ENCODE measurements around the gene GALNTL6. TPM values are rescaled to one million over a fixed set of nuclear protein-coding genes. Genes with fewer than 3 reads are reported as not detected.

GALNTL6 gene
- total RNA-seq, 1 experiment from 2014 or later = not detected

DNA sequence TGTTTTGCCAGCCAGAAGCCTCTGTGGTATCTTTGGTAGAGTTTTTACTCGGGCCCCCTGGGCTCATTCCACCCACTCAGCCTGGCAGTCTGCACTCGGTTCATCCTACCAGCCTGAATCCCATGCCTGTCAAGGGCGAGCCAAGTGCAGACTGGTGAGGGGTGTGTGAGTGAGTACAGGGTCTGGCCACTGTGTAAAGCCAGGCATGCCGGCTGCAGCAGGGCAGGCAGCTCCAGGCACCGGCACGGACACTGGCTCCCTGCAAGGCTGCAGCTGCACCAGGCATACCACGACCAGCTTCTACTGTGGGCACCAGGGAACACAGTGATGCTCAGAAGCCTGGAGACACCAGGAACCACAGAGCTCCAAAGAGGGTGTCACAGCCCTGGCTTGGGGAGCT is 1161.4 kb downstream of the GALNTL6 start:
- no peaks in the 10 kb centered on the region for H3K79me2 ChIP-seq (ENCODE audit: insufficient read depth, low read length)
- H3K36me3 ChIP-seq (ENCODE audit: control insufficient read depth in 1 of 2, insufficient read depth in 2 of 2, low read length in 2 of 2) = no peaks in the 10 kb centered on the region
- H3K9me2 ChIP-seq (ENCODE audit: insufficient read depth) = no peaks in the 10 kb centered on the region
- intact Hi-C loops (cut with micrococcal nuclease) = no loop called here
- H3K9me3 ChIP-seq (ENCODE audit: control insufficient read depth in 1 of 2, insufficient read depth in 1 of 2, low read depth in 1 of 2, low read length in 2 of 2) = no peaks in the 10 kb centered on the region; a peak in 1 of 4 replicates
- ChIA-PET RAD21 (ENCODE audit: low non-redundant PET in 1 of 2, low total read pairs in 2 of 2, uncharacterized antibody in 2 of 2, unreplicated experiment in 2 of 2) (no interaction called here), CTCF (no interaction called here), POLR2A (no interaction called here)
- H3K4me2 ChIP-seq (ENCODE audit: low read length) = no peak overlapping the region
- no peak for DNase-seq (ENCODE audit: low read depth, low spot score)
- H4K20me1 ChIP-seq (ENCODE audit: insufficient read depth) = no peaks in the 10 kb centered on the region
- TF ChIP-seq ZFX (IDR thresholded peaks at IDR 0.05) (no peak), SP1 (IDR thresholded peaks at IDR 0.05; ENCODE audit: low read depth) (no peak), EZH2 (IDR thresholded peaks at IDR 0.05) (no peak), YY1 (IDR thresholded peaks at IDR 0.05; ENCODE audit: extremely low read depth, insufficient replicate concordance, low read depth, low read length) (no peak), FOSL1 (IDR thresholded peaks at IDR 0.05; ENCODE audit: low read depth) (no peak), ELF1 (IDR thresholded peaks at IDR 0.05; ENCODE audit: borderline replicate concordance, low read depth) (no peak), POLR2AphosphoS5 (IDR thresholded peaks at IDR 0.05; ENCODE audit: low read depth, low read length) (no peak), EGR1 (IDR thresholded peaks at IDR 0.05; ENCODE audit: low read depth) (no peak), RAD21 (IDR thresholded peaks at IDR 0.05; ENCODE audit: low read depth) (no peak), ZNF274 (IDR thresholded peaks at IDR 0.05; ENCODE audit: low read depth, low read length) (no peak), POLR2A (IDR thresholded peaks at IDR 0.05; ENCODE audit: borderline replicate concordance, extremely low read depth, insufficient read depth, insufficient read length) (no peak), CBX3 (IDR thresholded peaks at IDR 0.05; ENCODE audit: low read depth) (no peak), JUND (IDR thresholded peaks at IDR 0.05) (no peak), TCF7L2 (IDR thresholded peaks at IDR 0.05; ENCODE audit: borderline replicate concordance, extremely low read depth, insufficient read depth, insufficient read length) (no peak), SIN3A (IDR thresholded peaks at IDR 0.05; ENCODE audit: low read depth) (no peak)
- TF ChIP-seq, protein P1, sequence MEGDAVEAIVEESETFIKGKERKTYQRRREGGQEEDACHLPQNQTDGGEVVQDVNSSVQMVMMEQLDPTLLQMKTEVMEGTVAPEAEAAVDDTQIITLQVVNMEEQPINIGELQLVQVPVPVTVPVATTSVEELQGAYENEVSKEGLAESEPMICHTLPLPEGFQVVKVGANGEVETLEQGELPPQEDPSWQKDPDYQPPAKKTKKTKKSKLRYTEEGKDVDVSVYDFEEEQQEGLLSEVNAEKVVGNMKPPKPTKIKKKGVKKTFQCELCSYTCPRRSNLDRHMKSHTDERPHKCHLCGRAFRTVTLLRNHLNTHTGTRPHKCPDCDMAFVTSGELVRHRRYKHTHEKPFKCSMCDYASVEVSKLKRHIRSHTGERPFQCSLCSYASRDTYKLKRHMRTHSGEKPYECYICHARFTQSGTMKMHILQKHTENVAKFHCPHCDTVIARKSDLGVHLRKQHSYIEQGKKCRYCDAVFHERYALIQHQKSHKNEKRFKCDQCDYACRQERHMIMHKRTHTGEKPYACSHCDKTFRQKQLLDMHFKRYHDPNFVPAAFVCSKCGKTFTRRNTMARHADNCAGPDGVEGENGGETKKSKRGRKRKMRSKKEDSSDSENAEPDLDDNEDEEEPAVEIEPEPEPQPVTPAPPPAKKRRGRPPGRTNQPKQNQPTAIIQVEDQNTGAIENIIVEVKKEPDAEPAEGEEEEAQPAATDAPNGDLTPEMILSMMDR (IDR thresholded peaks at IDR 0.05 in 2 of 3, conservative IDR thresholded peaks at IDR 0.05 in 1 of 3; ENCODE audit: borderline replicate concordance in 1 of 3, insufficient read depth in 1 of 3, low read depth in 2 of 3, low read length in 2 of 3) = no peak
- TF ChIP-seq, protein P2, sequence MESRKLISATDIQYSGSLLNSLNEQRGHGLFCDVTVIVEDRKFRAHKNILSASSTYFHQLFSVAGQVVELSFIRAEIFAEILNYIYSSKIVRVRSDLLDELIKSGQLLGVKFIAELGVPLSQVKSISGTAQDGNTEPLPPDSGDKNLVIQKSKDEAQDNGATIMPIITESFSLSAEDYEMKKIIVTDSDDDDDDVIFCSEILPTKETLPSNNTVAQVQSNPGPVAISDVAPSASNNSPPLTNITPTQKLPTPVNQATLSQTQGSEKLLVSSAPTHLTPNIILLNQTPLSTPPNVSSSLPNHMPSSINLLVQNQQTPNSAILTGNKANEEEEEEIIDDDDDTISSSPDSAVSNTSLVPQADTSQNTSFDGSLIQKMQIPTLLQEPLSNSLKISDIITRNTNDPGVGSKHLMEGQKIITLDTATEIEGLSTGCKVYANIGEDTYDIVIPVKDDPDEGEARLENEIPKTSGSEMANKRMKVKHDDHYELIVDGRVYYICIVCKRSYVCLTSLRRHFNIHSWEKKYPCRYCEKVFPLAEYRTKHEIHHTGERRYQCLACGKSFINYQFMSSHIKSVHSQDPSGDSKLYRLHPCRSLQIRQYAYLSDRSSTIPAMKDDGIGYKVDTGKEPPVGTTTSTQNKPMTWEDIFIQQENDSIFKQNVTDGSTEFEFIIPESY (IDR thresholded peaks at IDR 0.05; ENCODE audit: extremely low read depth, insufficient replicate concordance, low read length) = no peak
- TF ChIP-seq, protein P3, sequence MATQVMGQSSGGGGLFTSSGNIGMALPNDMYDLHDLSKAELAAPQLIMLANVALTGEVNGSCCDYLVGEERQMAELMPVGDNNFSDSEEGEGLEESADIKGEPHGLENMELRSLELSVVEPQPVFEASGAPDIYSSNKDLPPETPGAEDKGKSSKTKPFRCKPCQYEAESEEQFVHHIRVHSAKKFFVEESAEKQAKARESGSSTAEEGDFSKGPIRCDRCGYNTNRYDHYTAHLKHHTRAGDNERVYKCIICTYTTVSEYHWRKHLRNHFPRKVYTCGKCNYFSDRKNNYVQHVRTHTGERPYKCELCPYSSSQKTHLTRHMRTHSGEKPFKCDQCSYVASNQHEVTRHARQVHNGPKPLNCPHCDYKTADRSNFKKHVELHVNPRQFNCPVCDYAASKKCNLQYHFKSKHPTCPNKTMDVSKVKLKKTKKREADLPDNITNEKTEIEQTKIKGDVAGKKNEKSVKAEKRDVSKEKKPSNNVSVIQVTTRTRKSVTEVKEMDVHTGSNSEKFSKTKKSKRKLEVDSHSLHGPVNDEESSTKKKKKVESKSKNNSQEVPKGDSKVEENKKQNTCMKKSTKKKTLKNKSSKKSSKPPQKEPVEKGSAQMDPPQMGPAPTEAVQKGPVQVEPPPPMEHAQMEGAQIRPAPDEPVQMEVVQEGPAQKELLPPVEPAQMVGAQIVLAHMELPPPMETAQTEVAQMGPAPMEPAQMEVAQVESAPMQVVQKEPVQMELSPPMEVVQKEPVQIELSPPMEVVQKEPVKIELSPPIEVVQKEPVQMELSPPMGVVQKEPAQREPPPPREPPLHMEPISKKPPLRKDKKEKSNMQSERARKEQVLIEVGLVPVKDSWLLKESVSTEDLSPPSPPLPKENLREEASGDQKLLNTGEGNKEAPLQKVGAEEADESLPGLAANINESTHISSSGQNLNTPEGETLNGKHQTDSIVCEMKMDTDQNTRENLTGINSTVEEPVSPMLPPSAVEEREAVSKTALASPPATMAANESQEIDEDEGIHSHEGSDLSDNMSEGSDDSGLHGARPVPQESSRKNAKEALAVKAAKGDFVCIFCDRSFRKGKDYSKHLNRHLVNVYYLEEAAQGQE (IDR thresholded peaks at IDR 0.05; ENCODE audit: low read depth) = no peak
- TF ChIP-seq, protein P4, sequence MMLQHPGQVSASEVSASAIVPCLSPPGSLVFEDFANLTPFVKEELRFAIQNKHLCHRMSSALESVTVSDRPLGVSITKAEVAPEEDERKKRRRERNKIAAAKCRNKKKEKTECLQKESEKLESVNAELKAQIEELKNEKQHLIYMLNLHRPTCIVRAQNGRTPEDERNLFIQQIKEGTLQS (IDR thresholded peaks at IDR 0.05) = no peak
- no peak overlapping the region for H3K4me3 ChIP-seq (replicated peaks in 1 of 2; ENCODE audit: low read depth in 1 of 2, low read length in 2 of 2)
- no peak overlapping the region for H3K27ac ChIP-seq (ENCODE audit: low read depth, low read length)
- no peaks in the 10 kb centered on the region for H3K27me3 ChIP-seq (ENCODE audit: insufficient read depth, low read length)
- no peak for ATAC-seq
- H3K4me1 ChIP-seq (ENCODE audit: control insufficient read depth in 1 of 2, insufficient read depth in 2 of 2, low read length in 2 of 2) = peaks cover 0 to 5% of the 10 kb centered on the region in 2 experiments; a peak in 1 of 4 replicates
- H3K9ac ChIP-seq (ENCODE audit: low read length) = no peak overlapping the region
- no TSS peak for BruUV-seq (replicated peaks)
- no peak overlapping the region for H2AFZ ChIP-seq (ENCODE audit: low read depth, low read length, poor library complexity, severe bottlenecking)
